BE2C (cell line): ENCODE results near the gene ISG20L2.
"Not testable (repeated sequence)": the region's sequence is repeated elsewhere in the genome, so short reads cannot be mapped to it uniquely, and the experiment has no call there.

Source experiments
- DNase-seq: peaks from one replicate; pipeline ENCODE4 v3.0.0-alpha.2; 2020
- H3K27me3 ChIP-seq: fragments of 250-450 bp; sonication (Bioruptor Pico); 2 replicates; pipeline ENCODE4 v1.5.1; 2020; ENCODE audit warnings: mild to moderate bottlenecking
- H3K36me3 ChIP-seq: fragments of 250-450 bp; sonication (Bioruptor Pico); 2 replicates; pipeline ENCODE4 v1.5.1; 2020; ENCODE audit warnings: mild to moderate bottlenecking
- H3K4me1 ChIP-seq: fragments of 250-450 bp; sonication (Bioruptor Pico); 2 replicates; pipeline ENCODE4 v1.5.1; 2020
- H3K4me3 ChIP-seq: 2 replicates; pipeline ENCODE4 v1.5.1; 2011; ENCODE audit warnings: low read depth, low read length
- H3K9me3 ChIP-seq: fragments of 250-450 bp; sonication (Bioruptor Pico); 2 replicates; pipeline ENCODE4 v1.5.1; 2020
- CTCF ChIP-seq: IDR thresholded peaks from 2 replicates; pipeline ENCODE4 v1.5.1; 2012; ENCODE audit warnings: mild to moderate bottlenecking, low read depth, low read length

The ISG20L2 gene

GRCh38 chr1:156766298-156767100 lies 37.9 kb upstream of the ISG20L2 start:
- Histone ChIP-seq H3K27me3 (no peaks in the 10 kb centered on the region), H3K4me3 (peak overlapping the region; percentile 98), H3K36me3 (peaks cover 14% of the 10 kb centered on the region), H3K9me3 (no peaks in the 10 kb centered on the region), H3K4me1 (peaks cover 5% of the 10 kb centered on the region; the same call in 1 of the 2 replicates)
- DNase-seq: no peak
- no peak for TF ChIP-seq CTCF

GRCh38 chr1:156765666-156766065 lies 37.1 kb upstream of the ISG20L2 start:
- H3K4me1 ChIP-seq: no peaks in the 10 kb centered on the region; the same call in 1 of the 2 replicates
- no peaks in the 10 kb centered on the region for H3K9me3 ChIP-seq
- no peaks in the 10 kb centered on the region for H3K27me3 ChIP-seq
- no peak for DNase-seq
- H3K4me3 ChIP-seq: no peak overlapping the region; the same call in 1 of the 2 replicates
- peaks cover 7% of the 10 kb centered on the region for H3K36me3 ChIP-seq
- no peak for TF ChIP-seq CTCF

GRCh38 chr1:156765136-156765535 lies 36.6 kb upstream of the ISG20L2 start:
- H3K36me3 ChIP-seq, H3K4me1 ChIP-seq, H3K4me3 ChIP-seq, H3K27me3 ChIP-seq, DNase-seq, H3K9me3 ChIP-seq: not testable (repeated sequence)

DNA sequence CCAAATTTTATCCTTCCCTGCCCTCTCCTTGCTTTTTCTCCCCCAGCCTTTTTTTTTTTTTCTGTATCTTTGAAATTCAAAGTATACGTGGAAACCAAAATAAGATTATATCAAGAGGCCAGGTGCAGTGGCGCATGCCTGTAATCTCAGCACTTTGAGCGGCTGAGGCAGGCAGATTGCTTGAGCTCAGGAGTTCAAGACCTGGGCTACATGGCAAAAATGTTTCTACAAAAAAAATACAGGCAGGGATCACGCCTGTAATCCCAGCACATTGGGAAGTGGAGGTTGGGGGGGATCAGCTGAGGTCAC lies 32.2 kb upstream of the ISG20L2 start:
- TF ChIP-seq CTCF: no peak
- no peaks in the 10 kb centered on the region for H3K9me3 ChIP-seq
- no peaks in the 10 kb centered on the region for H3K36me3 ChIP-seq
- DNase-seq: no peak
- peaks cover 3% of the 10 kb centered on the region for H3K4me1 ChIP-seq
- no peak overlapping the region for H3K4me3 ChIP-seq
- H3K27me3 ChIP-seq: no peaks in the 10 kb centered on the region

DNA sequence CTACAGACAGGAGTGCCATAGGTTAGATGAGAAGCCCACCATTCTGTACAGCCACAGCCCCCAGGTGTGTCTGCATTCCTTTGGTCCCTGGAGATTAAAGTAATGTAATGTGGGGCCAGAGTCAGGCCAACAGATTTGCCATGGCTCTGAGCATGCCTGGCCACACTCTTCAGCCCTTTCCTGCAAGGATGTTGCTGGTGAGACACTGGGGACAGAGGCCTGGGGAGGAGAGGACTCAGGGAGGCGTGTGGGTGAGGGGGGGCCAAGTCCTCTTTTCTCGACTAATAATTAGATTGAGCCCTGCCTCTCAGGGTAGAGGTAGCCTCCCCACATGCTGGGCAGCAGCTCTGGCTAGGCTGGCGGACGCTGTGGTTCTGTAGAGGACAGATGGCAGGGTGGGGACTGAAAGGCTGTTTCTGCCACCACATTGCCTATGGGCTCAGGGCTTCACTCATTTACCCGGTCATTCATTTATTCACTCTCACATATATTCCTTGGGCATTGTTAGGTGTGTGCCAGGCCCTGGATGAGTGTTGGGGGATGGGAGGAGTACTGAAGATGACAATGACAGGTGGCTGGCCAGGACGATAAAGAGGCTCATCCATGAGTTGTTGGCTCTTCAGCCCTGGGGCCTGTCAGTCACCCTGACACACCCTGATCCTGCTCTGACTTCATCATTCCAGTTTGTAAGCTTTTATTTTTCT lies 31.7 kb upstream of the ISG20L2 start:
- DNase-seq: no peak
- peaks cover 3% of the 10 kb centered on the region for H3K4me1 ChIP-seq
- H3K9me3 ChIP-seq: no peaks in the 10 kb centered on the region

DNA sequence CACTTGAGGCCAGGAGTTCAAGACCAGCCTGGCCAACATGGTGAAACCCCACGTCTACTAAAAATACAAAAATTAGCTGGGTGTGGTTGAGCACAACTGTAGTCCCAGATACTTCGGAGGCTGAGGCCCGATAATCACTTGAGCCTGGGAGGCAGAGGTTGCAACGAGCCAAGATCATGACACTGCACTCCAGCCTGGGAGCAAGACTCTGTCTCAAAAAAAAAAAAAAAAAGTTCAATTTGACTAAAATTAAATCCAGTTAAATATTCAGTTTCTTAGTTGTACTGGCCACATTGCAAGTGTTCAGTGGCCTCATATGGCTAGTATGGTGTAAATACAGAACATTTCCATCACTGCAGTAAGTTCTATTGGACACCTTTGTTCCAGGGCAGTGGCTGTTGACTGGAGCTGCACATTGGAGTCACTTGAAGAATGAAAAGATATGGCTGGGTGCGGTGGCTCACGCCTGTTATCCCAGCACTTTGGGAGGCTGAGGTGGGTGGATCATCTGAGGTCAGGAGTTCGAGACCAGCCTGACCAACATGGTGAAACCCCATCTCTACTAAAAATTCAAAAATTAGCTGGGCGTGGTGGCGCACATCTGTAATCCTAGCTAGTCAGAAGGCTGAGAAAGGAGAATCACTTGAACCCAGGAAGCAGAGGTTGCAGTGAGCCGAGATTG lies 29.1 kb upstream of the ISG20L2 start:
- H3K4me1 ChIP-seq, DNase-seq, H3K4me3 ChIP-seq, H3K9me3 ChIP-seq, H3K36me3 ChIP-seq, H3K27me3 ChIP-seq: not testable (repeated sequence)

More for the DNA sequence above, 31.7 kb upstream of the ISG20L2 start:
- TF ChIP-seq CTCF: no peak
- H3K36me3 ChIP-seq: no peaks in the 10 kb centered on the region
- no peak overlapping the region for H3K4me3 ChIP-seq
- no peaks in the 10 kb centered on the region for H3K27me3 ChIP-seq

DNA sequence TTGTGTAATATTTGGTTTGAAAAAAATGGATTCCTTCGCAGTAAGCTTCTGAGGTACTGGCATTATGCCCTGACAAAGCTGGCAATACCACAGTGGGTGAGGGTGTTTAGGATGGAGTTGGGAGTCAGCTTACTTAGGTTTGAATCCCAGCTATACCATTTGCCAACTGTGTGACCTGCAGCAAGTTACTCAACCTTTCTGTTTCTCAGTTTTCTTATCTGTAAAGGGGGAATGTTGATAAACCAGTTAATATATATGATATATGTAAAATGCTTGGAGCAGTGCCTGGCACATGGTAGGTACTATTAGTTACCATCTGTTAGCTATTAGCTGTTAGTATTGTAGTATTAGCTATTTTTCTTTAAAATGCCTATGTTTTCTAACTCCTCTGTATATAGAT lies 27.8 kb upstream of the ISG20L2 start:
- Histone ChIP-seq H3K36me3 (no peaks in the 10 kb centered on the region), H3K4me3 (no peak overlapping the region), H3K9me3 (no peaks in the 10 kb centered on the region), H3K27me3 (no peaks in the 10 kb centered on the region), H3K4me1 (peaks cover 3% of the 10 kb centered on the region)
- no peak for TF ChIP-seq CTCF
- no peak for DNase-seq
